Liver (tissue), 9 donors: ENCODE data around the gene SFTA2. TPM values are rescaled to one million over a fixed set of nuclear protein-coding genes. Genes with fewer than 3 reads are reported as not detected.

Experiments used
- DNase-seq: peaks from one replicate; pipeline ENCODE4 v3.0.0-alpha.2; 2017; ENCODE audit warnings: low spot score
- H3K27ac ChIP-seq, 2 donors: one replicate each; pipeline ENCODE4 v1.7.0; 2013; ENCODE audit warnings: inconsistent platforms in 2 of 2, low read length in 2 of 2, control low read depth in 1 of 2, low read depth in 1 of 2, mild to moderate bottlenecking in 1 of 2
- H3K27me3 ChIP-seq, 4 donors: one replicate each; pipeline versions ENCODE4 v1.6.1 to v1.7.0; 2013; ENCODE audit warnings: low read length in 3 of 4, inconsistent platforms in 1 of 4, mild to moderate bottlenecking in 1 of 4, moderate library complexity in 1 of 4; ENCODE audit not compliant: control insufficient read depth in 4 of 4, insufficient read depth in 4 of 4
- H3K36me3 ChIP-seq, 4 donors: one replicate each; pipeline versions ENCODE4 v1.6.1 to v1.7.0; 2013; ENCODE audit warnings: low read length in 3 of 4, mild to moderate bottlenecking in 3 of 4, low read depth in 1 of 4, moderate library complexity in 1 of 4; ENCODE audit not compliant: control insufficient read depth in 4 of 4, insufficient read depth in 3 of 4
- H3K4me1 ChIP-seq, 4 donors: one replicate each; pipeline versions ENCODE4 v1.6.1 to v1.7.0; 2013; ENCODE audit warnings: low read length in 3 of 4, mild to moderate bottlenecking in 3 of 4, moderate library complexity in 1 of 4; ENCODE audit not compliant: control insufficient read depth in 4 of 4, insufficient read depth in 4 of 4
- H3K4me3 ChIP-seq, 3 donors: one replicate each; pipeline versions ENCODE4 v1.6.1 to v1.7.0; 2013; ENCODE audit warnings: low read length in 3 of 3, control low read depth in 1 of 3, low read depth in 1 of 3, mild to moderate bottlenecking in 1 of 3
- H3K9ac ChIP-seq, 2 donors: one replicate each; pipeline ENCODE4 v1.7.0; 2013; ENCODE audit warnings: low read length in 2 of 2, mild to moderate bottlenecking in 2 of 2, moderate library complexity in 2 of 2, control low read depth in 1 of 2, low read depth in 1 of 2
- H3K9me3 ChIP-seq, 4 donors: one replicate each; pipeline versions ENCODE4 v1.6.1 to v1.7.0; 2013; ENCODE audit warnings: low read length in 3 of 4; ENCODE audit not compliant: control insufficient read depth in 4 of 4
- EGR1 ChIP-seq, 2 donors: IDR thresholded peaks; 2 replicates each; pipeline ENCODE4 v1.6.1; 2016 to 2018; ENCODE audit warnings: antibody characterized with exemption in 2 of 2, low read depth in 2 of 2
- FOXA1 ChIP-seq: IDR thresholded peaks from 2 replicates; pipeline ENCODE4 v1.6.1; 2016; ENCODE audit warnings: antibody characterized with exemption
- GABPA ChIP-seq, 2 donors: IDR thresholded peaks in 1 of 2; conservative IDR thresholded peaks in 1 of 2; 2 replicates each; pipeline ENCODE4 v1.6.1; 2016; ENCODE audit warnings: antibody characterized with exemption in 2 of 2, mild to moderate bottlenecking in 1 of 2, moderate library complexity in 1 of 2
- HNF4A ChIP-seq, 2 donors: conservative IDR thresholded peaks; 2 replicates each; pipeline ENCODE4 v1.6.1; 2016; ENCODE audit warnings: antibody characterized with exemption in 2 of 2, mild to moderate bottlenecking in 2 of 2
- HNF4G ChIP-seq: IDR thresholded peaks from 2 replicates; pipeline ENCODE4 v1.6.1; 2016; ENCODE audit warnings: antibody characterized with exemption
- MAX ChIP-seq: IDR thresholded peaks from 2 replicates; pipeline ENCODE4 v1.6.1; 2016; ENCODE audit warnings: antibody characterized with exemption
- RAD21 ChIP-seq, 2 donors: IDR thresholded peaks; 2 replicates each; pipeline ENCODE4 v1.6.1; 2016; ENCODE audit warnings: antibody characterized with exemption in 2 of 2, mild to moderate bottlenecking in 2 of 2
- RXRA ChIP-seq, 2 donors: IDR thresholded peaks; 2 replicates each; pipeline ENCODE4 v1.6.1; 2017 to 2018; ENCODE audit warnings: antibody characterized with exemption in 2 of 2, mild to moderate bottlenecking in 1 of 2
- SP1 ChIP-seq: IDR thresholded peaks from 2 replicates; pipeline ENCODE4 v1.6.1; 2018; ENCODE audit warnings: antibody characterized with exemption, mild to moderate bottlenecking
- TAF1 ChIP-seq: conservative IDR thresholded peaks from 2 replicates; pipeline ENCODE4 v1.6.1; 2016; ENCODE audit warnings: antibody characterized with exemption, mild to moderate bottlenecking
- YY1 ChIP-seq: IDR thresholded peaks from 2 replicates; pipeline ENCODE4 v1.6.1; 2016; ENCODE audit warnings: antibody characterized with exemption, mild to moderate bottlenecking
- WGBS: extraction: QIAGEN DNeasy Blood & Tissue Kit; methylation state at CpG from one replicate; pipeline ENCODE4 v1.1.7; 2013; 5-methylcytosine and 5-hydroxymethylcytosine counted together
- polyA plus RNA-seq, 2 donors: library from polyadenylated mRNA; stranded (reverse) in 1 of 2; unstranded in 1 of 2; fragments of 200-250 nt in 1 of 2; fragments of >200 nt in 1 of 2; fragmentation: Nextera tagmentation in 1 of 2; extraction: Ambion mirVana in 1 of 2; gene quantifications; one replicate each; pipeline versions ENCODE4 v1.2.1 to v1.2.3, GENCODE V29; 2013 to 2015
- total RNA-seq, 2 donors: library from RNA; depleted of rRNA; stranded (reverse); fragments of >200 nt; gene quantifications; one replicate each; pipeline ENCODE4 v1.2.3, GENCODE V29; 2014
- TF ChIP-seq, protein P1 (sequence below): fragments of 150-350 bp; IDR thresholded peaks from 2 replicates; pipeline ENCODE4 v1.5.1; 2017; ENCODE audit warnings: improper control_type of control experiment, low read depth, low read length; ENCODE audit not compliant: missing input control
- TF ChIP-seq, protein P2 (sequence below): IDR thresholded peaks from 2 replicates; pipeline ENCODE4 v1.6.1; 2016; ENCODE audit warnings: antibody characterized with exemption, mild to moderate bottlenecking
- TF ChIP-seq, protein P3 (sequence below): IDR thresholded peaks from 2 replicates; pipeline ENCODE4 v1.6.1; 2016; ENCODE audit warnings: antibody characterized with exemption
- donor health status: healthy.
- donor health status: healthy.
- donor health status: healthy.
- donor health status: healthy.
- donor health status: healthy.

Gene SFTA2
- total and polyA plus RNA-seq, 4 donors, result 0.60 TPM; not detected in 3

DNA sequence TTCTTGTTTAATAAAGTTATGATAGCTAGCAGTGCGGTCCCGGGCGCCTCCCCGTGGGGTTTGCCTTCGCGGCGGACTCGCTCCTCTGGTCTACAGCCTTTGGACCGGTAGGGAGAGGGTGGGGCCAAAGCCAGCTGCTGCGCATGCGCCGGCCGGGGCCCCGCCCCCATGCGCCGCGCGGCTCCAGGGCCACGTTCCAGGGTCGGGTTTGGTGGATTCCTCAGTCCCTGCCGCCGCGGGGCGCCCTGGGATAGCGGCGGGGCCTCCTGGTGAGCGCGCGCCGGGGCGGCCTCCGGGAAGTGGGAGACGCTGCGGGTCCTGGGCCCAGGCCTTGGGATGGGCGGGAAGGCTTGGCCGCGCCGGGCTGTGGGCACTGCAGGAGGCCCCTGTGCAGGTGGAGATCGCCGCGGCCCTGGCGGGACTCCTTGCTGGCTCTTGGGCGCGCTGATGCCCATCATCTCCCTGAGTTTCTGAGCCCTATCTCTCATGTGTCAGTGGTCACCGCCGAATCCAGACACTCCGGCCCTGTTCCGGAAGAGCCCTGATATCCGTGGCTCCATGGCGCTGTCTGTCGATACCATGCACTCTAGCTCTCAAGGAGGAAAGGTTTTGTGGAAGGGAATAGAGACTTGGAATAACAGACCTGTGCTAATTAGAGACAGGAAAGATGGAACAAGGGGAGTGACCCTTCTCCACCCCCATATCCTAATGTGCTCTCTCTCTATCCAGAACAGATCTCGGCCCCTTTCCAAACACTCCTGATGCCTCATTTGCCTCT is 17.7 kb downstream of the SFTA2 start, which contains the start of gene VARS2:
TSS of gene VARS2 (plus strand) at position 163 of the 778 bp plus-strand sequence. CDS start at position 762, 599 bp downstream.
- no peaks in the 10 kb centered on the region for H3K9me3 ChIP-seq
- H3K4me3 ChIP-seq, result peak within 1 kb of the TSS; percentile 63 to 75 (median 75)
- H3K4me1 ChIP-seq, result peaks cover 0 to 43% (median 27%) of the 10 kb centered on the region in 4 donors
- no peaks in the 10 kb centered on the region for H3K27me3 ChIP-seq
- peak; percentile 94 for DNase-seq
- H3K36me3 ChIP-seq, result peaks cover 3 to 26% (median 14%) of the 10 kb centered on the region in 4 donors
- under 1% methylated on average over 52 of the region's 52 CpGs for WGBS
- peak within 1 kb of the TSS; percentile 83 to 85 for H3K9ac ChIP-seq
- peak within 1 kb of the TSS; percentile 91 for H3K27ac ChIP-seq
- TF ChIP-seq RAD21 (IDR thresholded peaks at IDR 0.05), result peak; percentile 67 to 68
- TF ChIP-seq RXRA (IDR thresholded peaks at IDR 0.05), result peak in 1 of 2 donors; percentile 9
- TF ChIP-seq HNF4A (conservative IDR thresholded peaks at IDR 0.05), result peak; percentile 80 to 95
- no peak for TF ChIP-seq YY1
- TF ChIP-seq, protein P1, sequence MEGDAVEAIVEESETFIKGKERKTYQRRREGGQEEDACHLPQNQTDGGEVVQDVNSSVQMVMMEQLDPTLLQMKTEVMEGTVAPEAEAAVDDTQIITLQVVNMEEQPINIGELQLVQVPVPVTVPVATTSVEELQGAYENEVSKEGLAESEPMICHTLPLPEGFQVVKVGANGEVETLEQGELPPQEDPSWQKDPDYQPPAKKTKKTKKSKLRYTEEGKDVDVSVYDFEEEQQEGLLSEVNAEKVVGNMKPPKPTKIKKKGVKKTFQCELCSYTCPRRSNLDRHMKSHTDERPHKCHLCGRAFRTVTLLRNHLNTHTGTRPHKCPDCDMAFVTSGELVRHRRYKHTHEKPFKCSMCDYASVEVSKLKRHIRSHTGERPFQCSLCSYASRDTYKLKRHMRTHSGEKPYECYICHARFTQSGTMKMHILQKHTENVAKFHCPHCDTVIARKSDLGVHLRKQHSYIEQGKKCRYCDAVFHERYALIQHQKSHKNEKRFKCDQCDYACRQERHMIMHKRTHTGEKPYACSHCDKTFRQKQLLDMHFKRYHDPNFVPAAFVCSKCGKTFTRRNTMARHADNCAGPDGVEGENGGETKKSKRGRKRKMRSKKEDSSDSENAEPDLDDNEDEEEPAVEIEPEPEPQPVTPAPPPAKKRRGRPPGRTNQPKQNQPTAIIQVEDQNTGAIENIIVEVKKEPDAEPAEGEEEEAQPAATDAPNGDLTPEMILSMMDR, result peak; percentile 43
- TF ChIP-seq MAX, result no peak
- TF ChIP-seq HNF4G, result peak; percentile 82
- TF ChIP-seq GABPA (IDR thresholded peaks at IDR 0.05 in 1 of 2, conservative IDR thresholded peaks at IDR 0.05 in 1 of 2), result peak in 1 of 2 donors; percentile 11
- no peak for TF ChIP-seq FOXA1
- TF ChIP-seq, protein P2, sequence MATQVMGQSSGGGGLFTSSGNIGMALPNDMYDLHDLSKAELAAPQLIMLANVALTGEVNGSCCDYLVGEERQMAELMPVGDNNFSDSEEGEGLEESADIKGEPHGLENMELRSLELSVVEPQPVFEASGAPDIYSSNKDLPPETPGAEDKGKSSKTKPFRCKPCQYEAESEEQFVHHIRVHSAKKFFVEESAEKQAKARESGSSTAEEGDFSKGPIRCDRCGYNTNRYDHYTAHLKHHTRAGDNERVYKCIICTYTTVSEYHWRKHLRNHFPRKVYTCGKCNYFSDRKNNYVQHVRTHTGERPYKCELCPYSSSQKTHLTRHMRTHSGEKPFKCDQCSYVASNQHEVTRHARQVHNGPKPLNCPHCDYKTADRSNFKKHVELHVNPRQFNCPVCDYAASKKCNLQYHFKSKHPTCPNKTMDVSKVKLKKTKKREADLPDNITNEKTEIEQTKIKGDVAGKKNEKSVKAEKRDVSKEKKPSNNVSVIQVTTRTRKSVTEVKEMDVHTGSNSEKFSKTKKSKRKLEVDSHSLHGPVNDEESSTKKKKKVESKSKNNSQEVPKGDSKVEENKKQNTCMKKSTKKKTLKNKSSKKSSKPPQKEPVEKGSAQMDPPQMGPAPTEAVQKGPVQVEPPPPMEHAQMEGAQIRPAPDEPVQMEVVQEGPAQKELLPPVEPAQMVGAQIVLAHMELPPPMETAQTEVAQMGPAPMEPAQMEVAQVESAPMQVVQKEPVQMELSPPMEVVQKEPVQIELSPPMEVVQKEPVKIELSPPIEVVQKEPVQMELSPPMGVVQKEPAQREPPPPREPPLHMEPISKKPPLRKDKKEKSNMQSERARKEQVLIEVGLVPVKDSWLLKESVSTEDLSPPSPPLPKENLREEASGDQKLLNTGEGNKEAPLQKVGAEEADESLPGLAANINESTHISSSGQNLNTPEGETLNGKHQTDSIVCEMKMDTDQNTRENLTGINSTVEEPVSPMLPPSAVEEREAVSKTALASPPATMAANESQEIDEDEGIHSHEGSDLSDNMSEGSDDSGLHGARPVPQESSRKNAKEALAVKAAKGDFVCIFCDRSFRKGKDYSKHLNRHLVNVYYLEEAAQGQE, result peak; percentile 79
- TF ChIP-seq TAF1, result peak; percentile 12
- no peak for TF ChIP-seq EGR1 (IDR thresholded peaks at IDR 0.05; ENCODE audit: low read depth in 2 of 2)
- TF ChIP-seq SP1, result peak; percentile 88

DNA sequence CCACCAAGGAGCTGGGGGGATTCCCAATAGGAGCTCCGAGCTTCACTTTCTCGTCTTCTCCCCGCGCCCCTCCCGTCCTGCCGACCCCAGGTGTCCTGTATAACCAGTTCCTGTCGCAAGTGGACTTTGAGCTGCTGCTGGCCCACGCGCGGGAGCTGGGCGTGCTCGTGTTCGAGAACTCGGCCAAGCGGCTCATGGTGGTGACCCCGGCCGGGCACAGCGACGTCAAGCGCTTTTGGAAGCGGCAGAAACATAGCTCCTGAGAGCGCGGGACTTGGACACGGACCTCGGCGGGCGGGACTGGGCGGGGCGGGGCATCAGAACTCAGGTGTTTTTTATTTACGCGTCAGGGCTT is 18.3 kb downstream of the SFTA2 start:
- 5% methylated on average over 31 of the region's 31 CpGs for WGBS
- DNase-seq, result no peak
- peaks cover 3 to 24% (median 13%) of the 10 kb centered on the region in 4 donors for H3K36me3 ChIP-seq
- no peaks in the 10 kb centered on the region for H3K27me3 ChIP-seq
- peaks cover 2 to 48% (median 33%) of the 10 kb centered on the region in 4 donors for H3K4me1 ChIP-seq
- H3K4me3 ChIP-seq, result peak overlapping the region in 1 of 3 donors; percentile 63
- peak overlapping the region; percentile 91 for H3K27ac ChIP-seq
- no peaks in the 10 kb centered on the region for H3K9me3 ChIP-seq
- peak; percentile 32 for TF ChIP-seq YY1
- TF ChIP-seq, protein P3, sequence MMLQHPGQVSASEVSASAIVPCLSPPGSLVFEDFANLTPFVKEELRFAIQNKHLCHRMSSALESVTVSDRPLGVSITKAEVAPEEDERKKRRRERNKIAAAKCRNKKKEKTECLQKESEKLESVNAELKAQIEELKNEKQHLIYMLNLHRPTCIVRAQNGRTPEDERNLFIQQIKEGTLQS, result no peak
- peak; percentile 54 to 69 for TF ChIP-seq RXRA (IDR thresholded peaks at IDR 0.05)
- peak overlapping the region; percentile 12 to 32 for H3K9ac ChIP-seq
